H1 (cell line): Measurements from ENCODE around the gene KCNIP2.

Experiments used
- ATF3 ChIP-seq: IDR thresholded peaks from 2 replicates; pipeline ENCODE4 v1.6.1; 2011; ENCODE audit warnings: low read depth, mild to moderate bottlenecking, low read length; ENCODE audit not compliant: insufficient read depth
- CBX8 ChIP-seq: fragments of 300-800, 300-1000 bp; sonication (generic); IDR thresholded peaks from 2 replicates; pipeline ENCODE4 v1.7.1; 2016; ENCODE audit warnings: low read depth, low read length, borderline replicate concordance
- CTCF ChIP-seq, 3 experiments: IDR thresholded peaks; 1 replicate in 2 of 3; 2 replicates in 1 of 3; pipeline versions ENCODE4 v1.5.1 to v1.6.1; 2011; ENCODE audit warnings: low read length in 3 of 3, mild to moderate bottlenecking in 3 of 3, inconsistent platforms in 2 of 3, low read depth in 1 of 3, moderate library complexity in 1 of 3; ENCODE audit not compliant: insufficient read depth in 1 of 3; ENCODE audit errors: control extremely low read depth in 1 of 3
- EZH2 ChIP-seq: fragments of 200-600 bp; sonication (generic); IDR thresholded peaks from 2 replicates; pipeline ENCODE4 v1.7.1; 2012; ENCODE audit warnings: low read depth, mild to moderate bottlenecking, moderate library complexity, low read length, inconsistent platforms; ENCODE audit not compliant: severe bottlenecking
- POLR2A ChIP-seq, 2 experiments: IDR thresholded peaks; 1 replicate in 1 of 2; 2 replicates in 1 of 2; pipeline ENCODE4 v1.6.1; 2011; ENCODE audit warnings: low read depth in 2 of 2, low read length in 2 of 2, mild to moderate bottlenecking in 2 of 2; ENCODE audit errors: control extremely low read depth in 1 of 2
- POLR2AphosphoS5 ChIP-seq: IDR thresholded peaks from 2 replicates; pipeline ENCODE4 v1.6.1; 2011; ENCODE audit warnings: low read depth, low read length
- RNF2 ChIP-seq: fragments of 200-900, 300-1000 bp; sonication (generic); IDR thresholded peaks from 2 replicates; pipeline ENCODE4 v1.7.1; 2016; ENCODE audit warnings: borderline replicate concordance, low read depth, mild to moderate bottlenecking, antibody characterized with exemption, low read length; ENCODE audit not compliant: poor library complexity, severe bottlenecking; ENCODE audit errors: missing control alignments
- SP1 ChIP-seq: IDR thresholded peaks from 2 replicates; pipeline ENCODE4 v1.6.1; 2011; ENCODE audit warnings: low read depth, low read length
- TAF1 ChIP-seq: IDR thresholded peaks from 2 replicates; pipeline ENCODE4 v1.6.1; 2011; ENCODE audit warnings: mild to moderate bottlenecking, low read depth, low read length
- YY1 ChIP-seq: IDR thresholded peaks from 2 replicates; pipeline ENCODE4 v1.6.1; 2011; ENCODE audit warnings: low read depth, mild to moderate bottlenecking, low read length

GRCh38 chr10:101812606-101813005 lies 31.0 kb downstream of the KCNIP2 start:
- TF ChIP-seq YY1 (no peak), TAF1 (no peak), CBX8 (no peak), CTCF (IDR thresholded peaks at IDR 0.05; ENCODE audit: control extremely low read depth in 1 of 3, insufficient read depth in 1 of 3, low read depth in 1 of 3, low read length in 3 of 3) (no peak), RNF2 (no peak), EZH2 (no peak), SP1 (no peak), ATF3 (no peak), POLR2AphosphoS5 (no peak), POLR2A (IDR thresholded peaks at IDR 0.05; ENCODE audit: control extremely low read depth in 1 of 2, low read depth in 2 of 2, low read length in 2 of 2) (no peak)
